H9 (cell line): ENCODE results near the gene OR5H2. TPM values are rescaled to one million over a fixed set of nuclear protein-coding genes. Genes with fewer than 3 reads are reported as not detected.

Experiments used
- DNase-seq: peaks from one replicate; pipeline ENCODE4 v3.0.0-alpha.2; 2017
- H2AFZ ChIP-seq: one replicate; pipeline ENCODE4 v1.6.1; 2013; ENCODE audit warnings: mild to moderate bottlenecking, low read length, control low read depth, moderate library complexity
- H2AK5ac ChIP-seq: 2 replicates; pipeline ENCODE4 v1.6.1; 2013; ENCODE audit warnings: low read length, control low read depth, mixed read lengths; ENCODE audit not compliant: insufficient read length
- H2BK120ac ChIP-seq: one replicate; pipeline ENCODE4 v1.6.1; 2013; ENCODE audit warnings: low read depth, mild to moderate bottlenecking, low read length, control low read depth, inconsistent platforms; ENCODE audit not compliant: poor library complexity, severe bottlenecking
- H2BK12ac ChIP-seq: 2 replicates; pipeline ENCODE4 v1.6.1; 2013; ENCODE audit warnings: low read length, control low read depth, mixed read lengths, low read depth; ENCODE audit not compliant: insufficient read length
- H2BK15ac ChIP-seq: 2 replicates; pipeline ENCODE4 v1.6.1; 2013; ENCODE audit warnings: low read depth, low read length, control low read depth
- H2BK20ac ChIP-seq: one replicate; pipeline ENCODE4 v1.6.1; 2013; ENCODE audit warnings: low read depth, mild to moderate bottlenecking, low read length, control low read depth, inconsistent platforms; ENCODE audit not compliant: poor library complexity, severe bottlenecking
- H2BK5ac ChIP-seq: 2 replicates; pipeline ENCODE4 v1.6.1; 2013; ENCODE audit warnings: low read length, control low read depth, mixed read lengths; ENCODE audit not compliant: insufficient read length
- H3K14ac ChIP-seq: 2 replicates; pipeline ENCODE4 v1.6.1; 2013; ENCODE audit warnings: low read length, control low read depth; ENCODE audit not compliant: insufficient read depth
- H3K18ac ChIP-seq: 2 replicates; pipeline ENCODE4 v1.6.1; 2013; ENCODE audit warnings: low read depth, mild to moderate bottlenecking, mixed read lengths, low read length, control low read depth; ENCODE audit not compliant: insufficient read length
- H3K23ac ChIP-seq: 2 replicates; pipeline ENCODE4 v1.6.1; 2013; ENCODE audit warnings: low read length, control low read depth, mixed read lengths, low read depth; ENCODE audit not compliant: insufficient read length
- H3K23me2 ChIP-seq: 2 replicates; pipeline ENCODE4 v1.6.1; 2013; ENCODE audit warnings: low read depth, mild to moderate bottlenecking, mixed read lengths, low read length, control low read depth; ENCODE audit not compliant: insufficient read length, poor library complexity, severe bottlenecking
- H3K27ac ChIP-seq: 2 replicates; pipeline ENCODE4 v1.5.1; 2013; ENCODE audit warnings: low read length, control low read depth, mixed read lengths, low read depth; ENCODE audit not compliant: insufficient read length
- H3K27me3 ChIP-seq: 2 replicates; pipeline ENCODE4 v1.6.1; 2013; ENCODE audit warnings: low read length, control low read depth, inconsistent platforms; ENCODE audit not compliant: insufficient read depth
- H3K4ac ChIP-seq: 2 replicates; pipeline ENCODE4 v1.6.1; 2013; ENCODE audit warnings: low read depth, mild to moderate bottlenecking, control low read depth, inconsistent platforms, low read length, moderate library complexity
- H3K4me1 ChIP-seq: 2 replicates; pipeline ENCODE4 v1.6.1; 2013; ENCODE audit warnings: low read length, control low read depth, inconsistent platforms; ENCODE audit not compliant: insufficient read depth
- H3K4me2 ChIP-seq: 2 replicates; pipeline ENCODE4 v1.6.1; 2013; ENCODE audit warnings: low read length, control low read depth, mixed read lengths; ENCODE audit not compliant: insufficient read length, insufficient read depth
- H3K56ac ChIP-seq: 2 replicates; pipeline ENCODE4 v1.6.1; 2013; ENCODE audit warnings: low read depth, mild to moderate bottlenecking, mixed read lengths, low read length, control low read depth; ENCODE audit not compliant: insufficient read length
- H3K79me1 ChIP-seq: 2 replicates; pipeline ENCODE4 v1.6.1; 2013; ENCODE audit warnings: low read depth, mild to moderate bottlenecking, moderate library complexity, low read length, control low read depth, inconsistent platforms; ENCODE audit not compliant: insufficient read depth, poor library complexity, severe bottlenecking
- H3K79me2 ChIP-seq: 2 replicates; pipeline ENCODE4 v1.6.1; 2013; ENCODE audit warnings: low read length, control low read depth, inconsistent platforms; ENCODE audit not compliant: insufficient read depth
- H3K9ac ChIP-seq: 2 replicates; pipeline ENCODE4 v1.6.1; 2013; ENCODE audit warnings: low read length, control low read depth, mixed read lengths; ENCODE audit not compliant: insufficient read length; ENCODE audit errors: extremely low read depth
- H3K9me3 ChIP-seq: one replicate; pipeline ENCODE4 v1.6.1; 2013; ENCODE audit warnings: low read depth, low read length, inconsistent platforms; ENCODE audit not compliant: control insufficient read depth
- H3T11ph ChIP-seq: one replicate; pipeline ENCODE4 v1.6.1; 2013; ENCODE audit warnings: mild to moderate bottlenecking, low read length, control low read depth, inconsistent platforms
- H4K20me1 ChIP-seq: one replicate; pipeline ENCODE4 v1.6.1; 2013; ENCODE audit not compliant: control insufficient read depth, insufficient read length, insufficient read depth
- H4K5ac ChIP-seq: 2 replicates; pipeline ENCODE4 v1.6.1; 2013; ENCODE audit warnings: low read depth, mild to moderate bottlenecking, mixed read lengths, low read length, control low read depth; ENCODE audit not compliant: insufficient read length
- H4K8ac ChIP-seq: replicated peaks from 2 replicates; pipeline ENCODE4 v1.6.1; 2013; ENCODE audit warnings: low read length, control low read depth, mixed read lengths, low read depth; ENCODE audit not compliant: insufficient read length
- H4K91ac ChIP-seq: 2 replicates; pipeline ENCODE4 v1.6.1; 2013; ENCODE audit warnings: low read depth, mild to moderate bottlenecking, moderate library complexity, mixed read lengths, low read length, control low read depth; ENCODE audit not compliant: insufficient read length
- H3K27ac Mint-ChIP-seq, 3 experiments: 2 replicates in 2 of 3; 3 replicates in 1 of 3; pipeline ENCODE4 v1.8.0; 2020 to 2021; ENCODE audit warnings: mixed read lengths in 3 of 3, mild to moderate bottlenecking in 1 of 3, moderate library complexity in 1 of 3
- H3K27me3 Mint-ChIP-seq: 2 replicates; pipeline ENCODE4 v1.8.0; 2021; ENCODE audit warnings: low read depth, mild to moderate bottlenecking, moderate library complexity, mixed read lengths
- H3K36me3 Mint-ChIP-seq, 3 experiments: 2 replicates in 2 of 3; 3 replicates in 1 of 3; pipeline ENCODE4 v1.8.0; 2020 to 2021; ENCODE audit warnings: low read depth in 3 of 3, mixed read lengths in 3 of 3; ENCODE audit not compliant: insufficient read depth in 1 of 3
- H3K4me1 Mint-ChIP-seq, 2 experiments: 2 replicates each; pipeline ENCODE4 v1.8.0; 2020; ENCODE audit warnings: mixed read lengths in 2 of 2
- H3K4me3 Mint-ChIP-seq, 2 experiments: 2 replicates in 1 of 2; 3 replicates in 1 of 2; pipeline ENCODE4 v1.8.0; 2020 to 2021; ENCODE audit warnings: mild to moderate bottlenecking in 2 of 2, mixed read lengths in 2 of 2, moderate library complexity in 1 of 2
- H3K9me3 Mint-ChIP-seq, 2 experiments: 2 replicates in 1 of 2; 3 replicates in 1 of 2; pipeline ENCODE4 v1.8.0; 2020; ENCODE audit warnings: mild to moderate bottlenecking in 2 of 2, mixed read lengths in 2 of 2, moderate library complexity in 1 of 2
- WGBS: extraction: QIAGEN DNeasy Blood & Tissue Kit; methylation state at CpG from one replicate; pipeline ENCODE4 v1.1.7; 2013; ENCODE audit warnings: missing lambda C conversion rate, low lambda C conversion rate, mixed read lengths; ENCODE audit not compliant: insufficient read length; ENCODE audit errors: extremely low coverage; 5-methylcytosine and 5-hydroxymethylcytosine counted together
- total RNA-seq: library from RNA; stranded (reverse); gene quantifications from 2 replicates; pipeline ENCODE4 v1.2.1, GENCODE V29; 2021
- TF ChIP-seq, protein P1 (sequence below): fragments of 200-600 bp; sonication (generic); conservative IDR thresholded peaks from 3 replicates; pipeline ENCODE4 v1.8.0; 2021; ENCODE audit warnings: antibody characterized with exemption, mild to moderate bottlenecking

OR5H2 gene
- total RNA-seq, 1 experiment from 2014 or later = not detected

DNA sequence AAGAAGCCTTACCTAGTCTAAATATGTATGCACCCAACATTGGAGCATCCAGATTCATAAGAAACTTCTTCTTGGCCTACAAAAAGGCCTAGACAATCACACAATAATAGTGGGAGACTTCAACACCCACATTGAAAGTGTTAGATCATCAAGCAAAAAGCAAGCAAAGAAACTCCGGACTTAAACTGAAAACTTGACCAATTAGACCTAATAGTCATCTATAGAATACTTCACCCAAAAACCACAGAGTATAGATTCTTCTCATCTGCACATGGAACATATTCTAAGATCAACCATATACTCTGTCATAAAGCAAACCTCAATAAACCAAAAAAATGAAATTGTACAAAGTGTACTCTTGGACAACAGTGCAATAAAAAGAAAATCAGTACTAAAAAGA is 49.0 kb downstream of the OR5H2 start:
- Mint-ChIP-seq H3K4me3 (no peak overlapping the region), H3K9me3 (no peaks in the 10 kb centered on the region), H3K4me1 (peaks cover 25 to 35% of the 10 kb centered on the region in 2 experiments), H3K36me3 (no peaks in the 10 kb centered on the region), H3K27ac (no peak overlapping the region), H3K27me3 (no peaks in the 10 kb centered on the region)
- H3K23ac ChIP-seq = no peak overlapping the region
- no peak overlapping the region for H2BK5ac ChIP-seq
- H2BK12ac ChIP-seq = no peak overlapping the region
- no peak overlapping the region for H2AK5ac ChIP-seq
- H4K20me1 ChIP-seq = no peaks in the 10 kb centered on the region
- no peak overlapping the region for H2BK20ac ChIP-seq
- H4K5ac ChIP-seq = no peak overlapping the region
- no peak overlapping the region for H3K18ac ChIP-seq
- no peak overlapping the region for H3K56ac ChIP-seq
- no CpG with 5 or more reads among the region's 1 CpG for WGBS
- no peak overlapping the region for H3K14ac ChIP-seq
- H3K4ac ChIP-seq = no peak overlapping the region
- TF ChIP-seq, protein P1, sequence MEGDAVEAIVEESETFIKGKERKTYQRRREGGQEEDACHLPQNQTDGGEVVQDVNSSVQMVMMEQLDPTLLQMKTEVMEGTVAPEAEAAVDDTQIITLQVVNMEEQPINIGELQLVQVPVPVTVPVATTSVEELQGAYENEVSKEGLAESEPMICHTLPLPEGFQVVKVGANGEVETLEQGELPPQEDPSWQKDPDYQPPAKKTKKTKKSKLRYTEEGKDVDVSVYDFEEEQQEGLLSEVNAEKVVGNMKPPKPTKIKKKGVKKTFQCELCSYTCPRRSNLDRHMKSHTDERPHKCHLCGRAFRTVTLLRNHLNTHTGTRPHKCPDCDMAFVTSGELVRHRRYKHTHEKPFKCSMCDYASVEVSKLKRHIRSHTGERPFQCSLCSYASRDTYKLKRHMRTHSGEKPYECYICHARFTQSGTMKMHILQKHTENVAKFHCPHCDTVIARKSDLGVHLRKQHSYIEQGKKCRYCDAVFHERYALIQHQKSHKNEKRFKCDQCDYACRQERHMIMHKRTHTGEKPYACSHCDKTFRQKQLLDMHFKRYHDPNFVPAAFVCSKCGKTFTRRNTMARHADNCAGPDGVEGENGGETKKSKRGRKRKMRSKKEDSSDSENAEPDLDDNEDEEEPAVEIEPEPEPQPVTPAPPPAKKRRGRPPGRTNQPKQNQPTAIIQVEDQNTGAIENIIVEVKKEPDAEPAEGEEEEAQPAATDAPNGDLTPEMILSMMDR = no peak
- no peak overlapping the region for H3K9ac ChIP-seq
- no peaks in the 10 kb centered on the region for H3K79me1 ChIP-seq
- H3K79me2 ChIP-seq = no peaks in the 10 kb centered on the region
- no peaks in the 10 kb centered on the region for H3K23me2 ChIP-seq
- H2BK15ac ChIP-seq = no peak overlapping the region
- no peak overlapping the region for H2BK120ac ChIP-seq
- H4K91ac ChIP-seq = no peak overlapping the region
- H3K27ac ChIP-seq = no peak overlapping the region
- H3K4me1 ChIP-seq = peaks cover 9% of the 10 kb centered on the region; the same call in 1 of the 2 replicates
- no peak overlapping the region for H2AFZ ChIP-seq
- H3T11ph ChIP-seq = no peak overlapping the region
- no peaks in the 10 kb centered on the region for H3K27me3 ChIP-seq
- H3K9me3 ChIP-seq = no peaks in the 10 kb centered on the region
- no peak overlapping the region for H3K4me2 ChIP-seq
- no peak for DNase-seq
- no peak overlapping the region for H4K8ac ChIP-seq

Other genes starting within 250 kb of the OR5H2 start
- not detected in 2 replicates for gene GABRR3, start 247.2 kb upstream of the OR5H2 start, total RNA-seq
- not detected in 2 replicates for gene OR5AC2, start 195.3 kb upstream of the OR5H2 start, total RNA-seq
- gene OR5H1, start 151.8 kb upstream of the OR5H2 start, total RNA-seq = not detected in 2 replicates
- not detected in 2 replicates for gene OR5H14, start 135.0 kb upstream of the OR5H2 start, total RNA-seq
- gene OR5H15, start 115.8 kb upstream of the OR5H2 start, total RNA-seq = not detected in 2 replicates
- gene OR5H6, start 18.3 kb upstream of the OR5H2 start, total RNA-seq = not detected in 2 replicates
- not detected in 2 replicates for gene OR5K4, start 71.3 kb downstream of the OR5H2 start, total RNA-seq
- gene OR5K3, start 108.2 kb downstream of the OR5H2 start, total RNA-seq = not detected in 2 replicates
- gene OR5K1, start 180.7 kb downstream of the OR5H2 start, total RNA-seq = not detected in 2 replicates
- gene OR5K2, start 215.2 kb downstream of the OR5H2 start, total RNA-seq = not detected in 2 replicates
- gene CLDND1, start 240.4 kb downstream of the OR5H2 start, total RNA-seq = 83.0 and 85.0 TPM in 2 replicates
- not detected in 2 replicates for gene GPR15, start 249.5 kb downstream of the OR5H2 start, total RNA-seq